ENCODE data around the gene HSD11B2.

DNA sequence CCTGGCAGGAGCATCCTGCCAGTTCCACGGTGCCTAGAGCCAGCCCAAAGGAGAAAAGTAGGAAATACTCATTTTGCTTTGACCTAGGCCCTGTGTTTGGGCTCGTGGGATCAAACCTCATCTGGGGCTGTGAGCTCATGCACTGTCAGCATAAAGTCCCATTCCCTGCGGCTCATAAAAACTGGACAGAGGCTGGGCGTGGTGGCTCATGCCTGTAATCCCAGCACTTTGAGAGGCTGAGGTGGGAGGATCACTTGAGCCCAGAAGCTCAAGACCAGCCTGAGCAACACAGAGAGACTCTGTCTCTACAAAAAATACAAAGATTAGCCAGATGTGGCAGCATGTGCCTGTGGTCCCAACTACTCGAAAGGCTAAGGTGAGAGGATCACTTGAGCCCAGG is 32.1 kb downstream of the HSD11B2 start:
- TF ChIP-seq POLR2A (IDR thresholded peaks at IDR 0.05) = no peak
- TF ChIP-seq CTCF (IDR thresholded peaks at IDR 0.05 in 8 of 11, conservative IDR thresholded peaks at IDR 0.05 in 3 of 11) = no peak
- no peak for TF ChIP-seq POLR2AphosphoS5 (IDR thresholded peaks at IDR 0.05)

Measured in spleen (tissue), 7 donors.